Right lobe of liver (tissue), 6 donors: ENCODE data around the gene WDSUB1. TPM values are rescaled to one million over a fixed set of nuclear protein-coding genes. Genes with fewer than 3 reads are reported as not detected.

Experiments used
- ATAC-seq, 4 donors: fragments of 200-7000 bp; cut with Tn5 transposase; one replicate each; pipeline ENCODE4 v1.9.1; 2020; ENCODE audit warnings: mild to moderate bottlenecking in 4 of 4, moderate library complexity in 4 of 4
- DNase-seq, 3 donors: peaks; one replicate each; pipeline ENCODE4 v3.0.0-alpha.2; 2020
- H3K27ac ChIP-seq, 3 donors: fragments of 200-600 bp; one replicate each; pipeline ENCODE4 v1.8.0; 2022
- H3K27me3 ChIP-seq, 2 donors: fragments of 200-600 bp; one replicate each; pipeline ENCODE4 v1.8.0; 2022
- H3K36me3 ChIP-seq, 4 donors: fragments of 200-600 bp; sonication (generic) in 1 of 4; one replicate each; pipeline versions ENCODE4 v1.5.1 to v1.8.0; 2017 to 2022; ENCODE audit warnings: control low read depth in 1 of 4
- H3K4me1 ChIP-seq, 4 donors: fragments of 200-600 bp; sonication (generic) in 1 of 4; one replicate each; pipeline versions ENCODE4 v1.5.1 to v1.8.0; 2017 to 2022; ENCODE audit warnings: control low read depth in 1 of 4
- H3K4me3 ChIP-seq, 3 donors: fragments of 200-600 bp; one replicate each; pipeline ENCODE4 v1.8.0; 2022
- H3K9me3 ChIP-seq, 4 donors: fragments of 200-600 bp; sonication (generic) in 1 of 4; one replicate each; pipeline versions ENCODE4 v1.5.1 to v1.8.0; 2017 to 2022; ENCODE audit warnings: control low read depth in 1 of 4
- CTCF ChIP-seq, 4 donors: fragments of 200-600 bp in 3 of 4; fragments of 450-650 bp in 1 of 4; IDR thresholded peaks; one replicate each; pipeline versions ENCODE4 v1.5.1 to v1.8.0; 2016 to 2022; ENCODE audit warnings: antibody characterized with exemption in 4 of 4, mild to moderate bottlenecking in 2 of 4
- POLR2A ChIP-seq: fragments of 450-650 bp; IDR thresholded peaks from one replicate; pipeline ENCODE4 v1.6.1; 2017; ENCODE audit warnings: antibody characterized with exemption, mild to moderate bottlenecking
- WGBS: methylation state at CpG from one replicate; pipeline ENCODE4 v1.1.6; 2018; ENCODE audit warnings: low coverage, low lambda C conversion rate; ENCODE audit not compliant: insufficient coverage; ENCODE audit errors: missing lambda C conversion rate; 5-methylcytosine and 5-hydroxymethylcytosine counted together
- intact Hi-C, 2 donors: fragments of 100-400 bp; cut with DNase I; formaldehyde crosslinking; loops; one replicate each; pipeline versions ENCODE4 v1.11.2 to v1.14.1; 2022
- total RNA-seq, 6 experiments: library from RNA; depleted of rRNA in 2 of 6; stranded (reverse); fragments of >200 nt in 2 of 6; fragmentation: NEBNext Ultra II Directional in 3 of 6; extraction: Animal tissue kit (Norgen Biotek cat#: 25700) in 3 of 6; gene quantifications; one replicate each; pipeline versions ENCODE4 v1.1.0 to v1.2.4, GENCODE V29; 2016 to 2023
- donor health status: DM: no; HTN: yes; CAD: no.
- donor health status: DM: no; HTN: no; CAD: no.
- donor health status: DM: no; HTN: no; CAD: no.
- donor health status: DM: no; HTN: yes; CAD: no.
- donor health status: DM: no; HTN: yes; CAD: no.

Gene WDSUB1
- total RNA-seq, 6 experiments from 2014 or later = 2.2 to 4.3 (median 3.2) TPM

GRCh38 chr2:159251296-159252173, 35.0 kb downstream of the WDSUB1 start:
- TF ChIP-seq CTCF (IDR thresholded peaks at IDR 0.05) (no peak), POLR2A (no peak)
- H3K4me1 ChIP-seq = no peaks in the 10 kb centered on the region
- no peak overlapping the region for H3K27ac ChIP-seq
- WGBS = 85% methylated on average over 10 of the region's 12 CpGs
- intact Hi-C loops = no loop called here
- DNase-seq = no peak
- H3K9me3 ChIP-seq = no peaks in the 10 kb centered on the region
- H3K36me3 ChIP-seq = no peaks in the 10 kb centered on the region
- H3K4me3 ChIP-seq = no peak overlapping the region
- H3K27me3 ChIP-seq = no peaks in the 10 kb centered on the region
- no peak for ATAC-seq

GRCh38 chr2:159249990-159250715, 36.4 kb downstream of the WDSUB1 start:
- Histone ChIP-seq H3K27ac (peak overlapping the region in 2 of 3 donors; percentile 11 to 32), H3K9me3 (no peaks in the 10 kb centered on the region), H3K36me3 (no peaks in the 10 kb centered on the region), H3K4me3 (no peak overlapping the region), H3K4me1 (no peaks in the 10 kb centered on the region), H3K27me3 (no peaks in the 10 kb centered on the region)
- DNase-seq = peak in 1 of 3 donors; percentile 58
- ATAC-seq = peak; percentile 75 to 88 (median 82)
- 51% methylated on average over 7 of the region's 7 CpGs for whole genome bisulfite sequencing
- no peak for TF ChIP-seq POLR2A
- TF ChIP-seq CTCF (IDR thresholded peaks at IDR 0.05) = no peak
- intact Hi-C loops = no loop called here

- TF ChIP-seq CTCF (IDR thresholded peaks at IDR 0.05) (no peak), POLR2A (no peak)
- no peaks in the 10 kb centered on the region for H3K27me3 ChIP-seq
- H3K36me3 ChIP-seq = no peaks in the 10 kb centered on the region
- intact Hi-C loops = no loop called here
- H3K27ac ChIP-seq = no peak overlapping the region
- ATAC-seq = no peak
- no peaks in the 10 kb centered on the region for H3K4me1 ChIP-seq
- no peaks in the 10 kb centered on the region for H3K9me3 ChIP-seq
- DNase-seq = no peak
- no peak overlapping the region for H3K4me3 ChIP-seq
- WGBS = 100% methylated on average over 7 of the region's 7 CpGs
These were observed 40.0 kb downstream of the WDSUB1 start for GRCh38 chr2:159246325-159246988.

- Histone ChIP-seq H3K4me3 (no peak overlapping the region), H3K4me1 (no peaks in the 10 kb centered on the region), H3K9me3 (no peaks in the 10 kb centered on the region), H3K27ac (no peak overlapping the region), H3K36me3 (peaks cover 0 to 5% (median 0%) of the 10 kb centered on the region in 4 donors), H3K27me3 (no peaks in the 10 kb centered on the region)
- intact Hi-C loops = no loop called here
- no peak for ATAC-seq
- TF ChIP-seq POLR2A (no peak), CTCF (IDR thresholded peaks at IDR 0.05) (no peak)
- no peak for DNase-seq
These were observed 43.0 kb downstream of the WDSUB1 start for GRCh38 chr2:159243529-159243928.
